GM12878 (cell line): ENCODE results near the gene INPP1.

ENCODE experiments used
- CTCF ChIP-seq, 3 experiments: IDR thresholded peaks in 2 of 3; conservative IDR thresholded peaks in 1 of 3; 2 replicates each; pipeline ENCODE4 v1.5.1; 2011; ENCODE audit warnings: low read depth in 3 of 3, low read length in 3 of 3, mild to moderate bottlenecking in 3 of 3, control low read depth in 2 of 3, moderate library complexity in 2 of 3, inconsistent platforms in 1 of 3, mixed read lengths in 1 of 3; ENCODE audit not compliant: control insufficient read depth in 2 of 3, insufficient read depth in 1 of 3; ENCODE audit errors: extremely low read depth in 1 of 3
- EP300 ChIP-seq, 2 experiments: fragments of 150-350 bp in 1 of 2; IDR thresholded peaks; 2 replicates each; pipeline ENCODE4 v1.6.1; 2011 to 2012; ENCODE audit warnings: low read depth in 2 of 2, low read length in 2 of 2, borderline replicate concordance in 1 of 2, improper control_type of control experiment in 1 of 2, inconsistent platforms in 1 of 2; ENCODE audit not compliant: control insufficient read depth in 1 of 2
- SIN3A ChIP-seq: IDR thresholded peaks from 2 replicates; pipeline ENCODE4 v1.6.1; 2012; ENCODE audit warnings: low read depth, low read length, improper control_type of control experiment

GRCh38 chr2:190410166-190410565 lies 66.8 kb downstream of the INPP1 start:
- TF ChIP-seq EP300 (IDR thresholded peaks at IDR 0.05; ENCODE audit: borderline replicate concordance in 1 of 2, control insufficient read depth in 1 of 2, low read depth in 2 of 2, low read length in 2 of 2) (no peak), CTCF (IDR thresholded peaks at IDR 0.05 in 2 of 3, conservative IDR thresholded peaks at IDR 0.05 in 1 of 3; ENCODE audit: control insufficient read depth in 2 of 3, extremely low read depth in 1 of 3, insufficient read depth in 1 of 3, low read depth in 3 of 3, low read length in 3 of 3) (no peak), SIN3A (no peak)
